NCI-H2107 (cell line): Measurements from ENCODE around the gene UBXN2A.
"Not testable (repeated sequence)": the region's sequence is repeated elsewhere in the genome, so short reads cannot be mapped to it uniquely, and the experiment has no call there.

Experiments used
- DNase-seq: peaks from one replicate; lab custom pipeline; 2025; lab: John Stamatoyannopoulos, UW

Gene UBXN2A

GRCh38 chr2:24012521-24013188 is 72.4 kb downstream of the UBXN2A start:
- no peak for DNase-seq

- not testable (repeated sequence) for DNase-seq
Measured at GRCh38 chr2:24014902-24015301, 74.6 kb downstream of the UBXN2A start.

- DNase-seq = no peak
Measured at GRCh38 chr2:24015562-24016375, 75.5 kb downstream of the UBXN2A start.

GRCh38 chr2:24016376-24016761 is 76.1 kb downstream of the UBXN2A start:
- no peak for DNase-seq

- no peak for DNase-seq
Measured at GRCh38 chr2:24016853-24017703, 76.8 kb downstream of the UBXN2A start.

DNA sequence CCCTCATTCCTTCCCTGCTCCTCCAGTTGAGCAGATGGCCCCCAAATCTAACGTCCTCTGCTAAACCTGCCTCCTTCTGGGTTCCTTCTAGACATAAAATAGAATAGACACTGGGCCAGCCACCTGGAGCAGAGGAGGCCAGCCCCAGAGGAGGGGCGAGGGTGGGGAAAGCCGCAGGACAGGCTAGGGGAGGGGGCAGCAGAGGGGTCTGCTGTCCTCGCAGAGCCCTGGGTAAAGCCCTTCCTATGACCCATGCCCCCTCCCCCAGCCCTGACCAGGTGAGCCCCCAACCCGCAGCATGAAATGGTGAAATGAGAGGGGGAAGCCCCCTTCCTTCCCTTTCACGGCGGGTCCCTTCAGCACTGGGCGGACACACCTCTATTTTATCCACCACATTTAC is 77.4 kb downstream of the UBXN2A start:
- DNase-seq = no peak

DNA sequence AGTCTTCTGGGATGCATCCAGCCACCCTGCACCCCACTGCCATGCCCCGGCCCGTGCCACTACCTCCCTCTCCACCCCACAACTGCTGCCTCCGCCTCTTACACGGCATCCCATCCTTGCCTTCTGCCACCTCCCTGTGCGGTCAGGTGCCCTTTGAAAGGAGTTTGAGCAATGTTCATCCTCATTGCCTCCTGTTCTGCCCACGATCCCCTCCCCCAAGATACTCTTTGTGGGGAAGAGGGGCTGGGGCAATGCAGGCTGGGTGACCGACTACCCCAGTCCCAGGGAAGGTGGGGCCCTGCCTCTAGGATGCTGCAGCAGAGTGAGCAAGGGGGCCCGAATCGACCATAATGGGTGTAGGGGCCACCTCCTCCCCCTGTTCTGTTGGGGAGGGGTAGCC is 78.0 kb downstream of the UBXN2A start:
- DNase-seq = no peak

- no peak for DNase-seq
Measured at GRCh38 chr2:24019729-24020128, 79.5 kb downstream of the UBXN2A start.

GRCh38 chr2:24020244-24020643 is 80.0 kb downstream of the UBXN2A start:
- DNase-seq = no peak

GRCh38 chr2:24021122-24021998 is 81.1 kb downstream of the UBXN2A start:
- no peak for DNase-seq

GRCh38 chr2:24022324-24022974 is 82.2 kb downstream of the UBXN2A start:
- no peak for DNase-seq

GRCh38 chr2:24022975-24023575 is 82.8 kb downstream of the UBXN2A start:
- DNase-seq = no peak

GRCh38 chr2:24024018-24024417 is 83.8 kb downstream of the UBXN2A start:
- DNase-seq = no peak

DNA sequence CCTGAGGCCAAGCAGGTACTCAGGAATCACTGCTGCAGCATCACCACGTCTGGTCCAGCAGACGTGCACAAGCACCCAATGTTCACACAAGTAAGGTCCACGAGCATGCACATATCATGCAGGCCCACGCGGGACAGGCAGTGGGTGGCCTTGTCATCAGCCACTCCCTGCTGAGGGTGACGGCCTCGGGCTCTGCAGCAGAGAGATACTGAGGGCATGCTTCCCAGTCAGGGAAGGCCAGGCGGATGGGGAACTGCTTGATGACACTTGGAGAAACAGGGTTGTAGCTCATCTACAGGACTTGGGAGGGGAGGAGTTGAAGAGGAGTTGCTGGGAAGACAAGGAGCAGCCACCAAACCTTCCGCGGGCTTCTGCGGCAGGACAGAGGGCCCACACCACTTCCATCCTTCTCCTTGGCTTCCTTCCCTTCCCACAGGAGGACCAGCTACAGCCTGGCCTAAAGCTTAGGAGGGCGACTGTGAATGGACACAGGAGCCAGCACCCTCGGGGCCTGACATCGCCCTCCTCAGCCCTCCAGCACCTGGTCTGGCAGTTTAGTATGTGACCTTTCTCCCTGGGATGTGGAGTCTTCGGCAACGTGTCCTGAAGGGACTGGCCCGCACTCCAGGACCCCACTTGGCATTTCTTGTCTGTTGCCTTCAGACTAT is 84.9 kb downstream of the UBXN2A start:
- DNase-seq = no peak

DNA sequence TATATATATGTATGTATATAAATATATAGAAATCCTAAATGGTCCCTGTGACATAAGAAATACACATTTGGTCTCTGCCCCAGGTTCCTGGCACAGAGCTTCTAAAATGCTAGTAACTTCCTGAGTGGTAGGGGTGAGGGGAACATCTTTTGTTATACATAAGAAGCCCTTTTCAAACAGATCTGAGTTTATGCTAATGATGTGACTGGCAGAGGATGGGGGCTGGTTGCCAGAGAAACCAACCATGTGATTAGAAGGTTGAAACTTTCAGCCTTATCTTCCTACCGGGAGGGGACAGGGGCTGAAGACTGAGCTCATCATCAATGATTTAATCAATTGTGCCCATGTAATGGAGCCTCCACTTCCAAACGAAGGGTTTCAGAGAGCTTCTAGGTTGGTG is 86.0 kb downstream of the UBXN2A start:
- no peak for DNase-seq

DNA sequence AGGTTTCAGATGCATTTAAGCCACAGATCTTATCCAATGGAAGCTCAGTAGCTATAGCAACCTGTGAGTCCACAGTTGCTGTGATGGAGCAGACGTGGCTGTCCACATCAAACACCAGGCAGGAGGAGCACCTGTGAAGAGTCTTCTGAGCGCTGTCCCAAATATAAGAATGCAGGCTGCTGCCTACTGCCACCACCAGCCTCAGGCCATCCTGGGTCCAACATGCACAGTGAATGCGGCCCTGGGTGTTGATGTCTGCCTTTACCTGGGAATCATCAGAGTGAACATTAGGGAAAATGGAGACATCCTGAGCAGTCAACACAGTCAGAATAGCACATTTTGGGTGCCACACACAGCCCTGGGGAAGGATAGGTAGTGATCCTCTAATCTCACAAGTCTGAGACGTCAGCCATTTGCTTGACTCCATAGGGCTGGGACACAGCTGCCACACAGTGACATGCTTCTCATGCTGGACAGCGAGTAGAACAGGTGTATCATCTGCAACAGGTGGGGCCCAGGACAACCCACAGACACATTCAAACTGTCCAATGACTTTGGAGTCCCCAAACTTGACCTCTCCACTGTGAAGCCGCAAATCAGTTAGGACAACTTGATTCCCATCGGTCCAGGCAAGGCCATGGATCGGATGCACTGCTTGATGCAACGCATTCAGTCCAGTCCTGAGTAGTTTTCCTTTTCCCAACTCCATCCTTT is 98.7 kb downstream of the UBXN2A start:
- no peak for DNase-seq

GRCh38 chr2:24040511-24040910 is 100.2 kb downstream of the UBXN2A start:
- DNase-seq = no peak

GRCh38 chr2:24043133-24043532 is 102.9 kb downstream of the UBXN2A start:
- not testable (repeated sequence) for DNase-seq
